GM18511 (cell line): Measurements from ENCODE around the gene PRPF4.
"Not testable (repeated sequence)": the region's sequence is repeated elsewhere in the genome, so short reads cannot be mapped to it uniquely, and the experiment has no call there.

ENCODE experiments used
- ATAC-seq: cut with Tn5 transposase; IDR thresholded peaks from one replicate; pipeline ENCODE4 v1.9.1; 2021; ENCODE audit warnings: mild to moderate bottlenecking, moderate library complexity; ENCODE audit not compliant: unreplicated experiment

Gene PRPF4

DNA sequence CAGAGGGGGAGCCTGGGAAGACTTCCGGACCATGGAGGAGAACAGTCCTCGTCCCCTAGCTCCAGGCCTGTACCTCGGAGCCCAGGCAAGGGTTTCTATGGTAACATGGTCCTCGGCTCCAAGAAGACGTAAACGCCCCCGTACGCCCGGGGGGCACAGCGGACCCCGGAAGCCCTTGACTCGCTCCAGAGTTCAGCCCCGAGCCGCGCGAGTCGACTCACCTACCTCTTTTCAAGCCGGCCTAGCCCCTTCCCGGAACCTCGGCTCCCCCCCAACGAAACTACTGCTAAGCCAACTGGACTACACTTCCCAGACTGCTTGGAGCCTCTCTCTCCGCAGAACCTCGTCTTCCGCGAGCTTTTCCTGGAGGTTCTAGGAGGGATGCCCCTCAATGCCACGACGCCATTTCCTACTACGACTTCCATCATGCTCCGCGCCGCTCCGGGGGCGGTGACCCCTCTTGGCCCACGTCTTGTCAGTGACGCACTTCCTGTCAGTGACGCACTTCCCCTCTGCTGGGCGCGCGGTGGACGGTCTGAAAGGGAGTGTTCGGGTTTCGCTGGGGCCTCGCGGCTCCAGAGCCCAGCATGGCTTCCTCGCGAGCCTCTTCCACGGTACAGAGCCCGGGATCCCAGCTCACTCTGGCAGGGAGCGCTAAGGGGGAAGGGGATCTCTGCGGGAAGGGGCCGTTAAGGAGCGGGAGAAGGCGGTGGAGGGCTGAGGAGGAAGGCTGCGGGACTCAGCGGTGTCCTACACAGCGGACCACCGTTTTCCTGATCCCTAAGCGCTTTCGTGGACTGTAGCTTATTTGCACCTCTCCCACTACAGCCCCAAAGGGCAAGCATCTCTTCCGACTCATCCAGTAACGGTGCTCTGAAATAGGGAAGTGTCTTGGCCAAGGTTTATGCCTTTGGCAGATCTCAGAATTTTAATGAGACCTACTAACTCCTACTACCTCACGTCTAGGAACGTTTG is at the start of gene PRPF4, which contains the start of gene CDC26:
Gene PRPF4, plus strand, starts transcription at position 502 of the 975 bp plus-strand sequence. Its CDS starts 86 bp downstream, at position 588.
Gene CDC26, minus strand, starts transcription at position 416 of the 975 bp plus-strand sequence. CDS start 3,065 bp downstream, outside the sequence.
- peak; percentile 98 for ATAC-seq

DNA sequence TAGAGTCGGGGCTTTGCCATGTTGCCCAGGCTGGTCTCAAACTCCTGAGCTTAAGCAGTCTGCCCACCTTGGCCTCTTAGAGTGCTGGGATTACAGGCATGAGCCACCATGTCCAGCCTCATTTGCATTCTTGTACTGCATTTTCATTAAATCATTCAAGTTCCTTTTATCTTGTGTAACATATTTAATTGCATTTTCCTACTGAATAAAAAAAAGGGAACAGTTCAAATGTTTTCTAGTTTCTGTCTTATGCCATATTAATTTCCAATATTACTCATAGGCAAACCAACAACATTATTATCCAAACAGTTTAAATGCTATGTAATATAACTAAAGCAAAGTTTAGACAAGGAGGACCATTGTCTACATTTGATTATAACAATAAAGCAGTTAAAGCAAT is 48.0 kb upstream of the PRPF4 start:
- ATAC-seq = no peak

DNA sequence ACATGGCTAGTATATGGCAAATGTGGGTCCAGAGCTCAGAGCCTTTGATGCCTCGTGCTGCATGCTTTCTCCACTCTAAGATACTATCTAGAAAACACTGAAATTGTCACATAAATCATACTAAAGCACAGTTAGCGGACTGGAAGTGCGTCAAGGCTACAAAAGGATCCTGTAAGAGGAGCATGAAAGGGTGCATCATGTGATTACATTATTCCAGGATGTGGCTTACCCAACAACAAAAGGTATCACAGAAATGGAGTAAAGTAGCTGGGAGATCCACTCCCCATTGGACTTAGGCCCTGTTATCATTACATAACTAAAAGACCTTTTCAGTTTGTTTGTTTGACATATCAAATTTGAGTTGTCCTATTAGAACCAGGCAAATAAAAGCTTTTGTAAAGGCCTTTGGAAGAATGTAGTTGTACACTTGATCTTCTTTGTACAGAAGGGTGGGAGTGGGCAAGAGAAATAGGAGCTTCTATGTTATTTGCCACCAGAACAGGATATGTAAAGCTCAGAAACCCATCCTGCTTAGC is 47.3 kb upstream of the PRPF4 start:
- no peak for ATAC-seq

DNA sequence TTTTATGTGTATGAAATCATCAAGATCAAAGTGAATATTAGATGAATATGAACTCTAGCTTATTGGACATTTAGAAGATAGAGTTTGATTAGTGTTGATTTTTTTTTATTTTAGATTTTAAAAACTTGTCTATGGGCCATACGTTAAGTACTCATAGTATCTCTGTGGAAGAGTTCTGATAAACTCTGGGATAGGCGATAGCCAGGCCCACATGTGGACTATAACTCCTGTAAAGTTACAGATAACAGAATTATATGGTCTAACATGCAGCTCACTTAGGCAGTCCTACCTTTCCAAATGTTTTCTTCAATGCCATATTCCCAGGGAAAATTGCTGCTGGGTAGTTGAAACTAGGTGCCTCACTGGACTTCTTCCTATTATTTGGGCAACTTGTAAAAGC is 43.8 kb upstream of the PRPF4 start:
- ATAC-seq = no peak

DNA sequence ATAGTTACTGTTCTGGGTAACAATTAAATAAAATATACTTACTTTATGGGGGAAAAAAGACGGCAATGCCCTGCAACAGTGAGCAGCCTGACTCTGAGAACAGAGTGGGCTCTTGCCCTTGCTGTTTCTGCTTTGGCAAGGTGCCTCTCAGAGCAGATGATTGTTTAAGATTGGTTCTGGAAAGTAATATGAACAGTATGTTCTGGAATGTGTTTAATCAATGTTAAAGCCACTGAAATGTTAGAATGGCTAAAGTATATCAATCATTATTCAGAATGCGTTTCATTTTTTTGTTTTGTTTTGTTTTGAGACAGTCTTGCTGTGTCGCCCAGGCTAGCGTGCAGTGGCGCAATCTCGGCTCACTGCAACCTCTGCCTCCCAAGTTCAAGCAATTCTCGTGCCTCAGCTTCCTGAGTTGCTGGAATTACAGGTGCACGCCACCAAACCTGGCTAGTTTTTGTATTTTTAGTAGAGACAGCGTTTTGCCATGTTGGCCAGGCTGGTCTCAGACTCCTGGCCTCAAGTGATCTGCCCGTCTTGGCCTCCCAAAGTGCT is 39.7 kb upstream of the PRPF4 start:
- not testable (repeated sequence) for ATAC-seq

DNA sequence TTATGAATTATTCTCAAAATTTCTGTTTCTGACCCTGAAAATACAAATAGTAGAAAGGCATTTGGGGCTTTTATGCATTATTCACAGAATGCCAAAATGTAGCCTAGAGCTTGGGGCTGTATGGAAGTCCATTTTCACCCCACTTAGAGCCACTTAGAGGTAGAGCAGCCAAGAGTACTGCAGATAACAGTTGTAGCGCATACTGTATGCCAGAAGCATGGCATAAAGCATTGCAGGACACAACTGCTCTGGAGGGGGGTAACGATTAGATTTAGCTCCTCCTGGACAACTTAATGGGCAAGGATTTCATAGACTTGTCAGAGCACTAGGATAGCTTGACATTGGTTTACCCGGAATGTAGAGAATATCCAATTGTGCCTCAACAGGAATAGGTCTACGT is 38.4 kb upstream of the PRPF4 start:
- no peak for ATAC-seq

DNA sequence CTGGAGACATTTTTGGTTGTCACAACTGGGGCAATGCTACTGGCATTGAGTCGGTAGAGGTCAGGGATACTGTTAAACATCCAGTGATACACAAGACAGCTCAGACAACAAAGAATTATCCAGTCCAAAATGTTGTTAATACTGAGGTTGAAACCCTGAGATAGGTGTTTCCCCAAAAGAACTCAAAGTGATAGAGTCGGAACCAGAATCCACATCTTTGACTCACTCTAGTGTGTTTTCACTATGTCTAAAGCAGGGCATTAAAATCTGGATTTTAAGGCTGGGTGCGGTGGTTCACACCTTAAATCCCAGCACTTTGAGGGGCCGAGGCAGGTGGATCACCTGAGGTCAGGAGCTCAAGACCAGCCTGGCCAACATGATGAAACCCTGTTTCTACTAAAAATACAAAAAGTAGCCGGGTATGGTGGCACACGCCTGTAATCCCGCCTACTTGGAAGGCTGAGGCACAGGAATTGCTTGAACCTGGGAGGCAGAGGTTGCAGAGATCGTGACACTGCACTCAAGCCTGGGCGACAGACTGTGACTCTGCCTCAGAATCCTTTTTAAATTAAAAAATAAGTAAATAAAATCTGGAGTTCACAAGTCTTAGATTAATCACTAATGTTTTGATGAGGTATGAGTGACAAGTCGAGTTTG is 37.1 kb upstream of the PRPF4 start:
- ATAC-seq = no peak

DNA sequence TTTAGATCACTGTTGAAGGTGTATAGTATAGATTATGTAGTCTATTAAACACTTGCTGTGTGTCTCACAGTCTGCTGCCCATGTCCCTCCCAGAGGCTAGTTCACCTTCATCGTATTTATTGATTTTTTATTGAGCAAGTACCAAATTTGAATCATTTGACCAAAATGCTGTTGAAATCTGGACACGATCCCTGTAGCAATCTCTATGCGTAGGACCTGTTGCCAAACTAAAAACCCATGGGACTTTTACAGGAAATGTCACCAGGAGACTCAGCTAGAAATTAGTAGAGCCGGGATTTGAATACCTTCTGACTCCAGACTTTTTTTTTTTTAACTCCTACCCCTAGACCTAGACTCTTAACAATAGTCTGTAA is 36.6 kb upstream of the PRPF4 start:
- no peak for ATAC-seq

DNA sequence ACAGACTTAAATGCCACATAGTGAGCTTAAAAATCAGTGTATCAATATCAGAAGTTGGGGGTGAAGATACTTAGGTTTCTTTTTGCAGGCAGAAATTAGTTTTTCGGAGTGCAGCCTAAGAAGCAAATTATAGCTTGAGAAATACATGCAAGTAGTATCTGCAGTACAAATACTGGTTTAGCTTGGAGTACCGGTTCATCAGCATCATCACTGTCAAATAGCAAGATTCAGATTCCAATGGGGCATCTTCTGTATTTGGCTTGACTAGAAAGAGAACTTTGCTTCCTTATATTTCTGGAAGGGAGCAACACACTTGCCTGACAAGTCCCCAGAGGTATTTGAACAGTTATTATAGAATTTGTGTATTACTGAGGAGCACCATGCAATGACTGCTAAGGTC is 34.3 kb upstream of the PRPF4 start:
- no peak for ATAC-seq

DNA sequence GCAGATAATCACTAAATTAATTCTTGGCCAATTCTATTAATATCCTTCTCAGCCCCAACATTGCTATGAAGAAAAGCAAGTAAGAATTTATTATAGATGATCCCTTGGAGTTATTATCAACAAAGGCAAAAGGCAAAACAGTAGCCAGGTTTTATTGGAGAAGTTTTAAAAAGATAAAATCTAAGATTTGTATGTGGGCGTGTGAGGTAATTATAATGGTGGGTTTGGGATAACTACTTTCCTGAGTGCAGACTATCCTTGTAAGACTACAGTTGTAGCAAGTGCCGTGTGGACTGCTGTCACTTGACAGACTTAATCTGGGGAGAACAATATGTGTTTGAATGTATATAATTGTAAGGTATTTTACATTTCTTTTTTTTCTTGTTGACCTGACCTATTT is 30.9 kb upstream of the PRPF4 start:
- no peak for ATAC-seq

DNA sequence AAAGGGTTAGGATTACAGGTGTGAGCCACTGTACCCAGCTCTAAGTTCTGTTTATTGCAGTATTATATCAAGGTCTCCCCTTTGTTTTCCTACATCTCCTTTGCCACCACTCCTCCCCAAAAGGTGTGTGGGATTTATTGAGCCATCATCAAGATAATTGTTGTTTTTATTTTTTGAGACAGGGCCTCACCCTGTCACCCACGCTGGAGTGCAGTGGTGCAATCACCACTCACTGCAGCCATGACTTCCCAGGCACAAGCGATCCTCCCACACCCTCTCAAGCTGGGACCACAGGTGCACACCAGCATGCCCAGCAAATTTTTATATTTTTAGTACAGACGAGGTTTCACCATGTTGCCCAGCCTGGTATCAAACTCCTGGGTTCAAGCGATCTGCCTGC is 29.6 kb upstream of the PRPF4 start:
- ATAC-seq = no peak

DNA sequence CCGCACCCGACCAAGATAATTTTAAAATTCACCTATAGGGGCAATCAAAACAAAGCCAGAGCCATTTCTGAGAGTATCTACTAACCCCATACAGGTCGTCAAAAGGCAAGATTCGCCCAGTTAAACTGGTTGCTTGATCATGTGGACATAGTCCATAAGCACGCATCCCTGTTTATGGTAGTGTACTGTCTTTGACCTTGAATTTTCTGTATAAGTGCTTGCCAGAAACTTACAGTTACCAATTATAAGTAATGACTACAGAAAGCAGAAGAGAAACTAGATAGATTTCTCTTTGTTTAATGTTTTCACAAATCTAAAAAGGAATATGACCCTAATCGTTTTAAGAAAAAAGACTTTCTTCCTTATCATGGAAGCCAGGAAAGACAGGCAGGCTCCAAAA is 28.5 kb upstream of the PRPF4 start:
- ATAC-seq = no peak

DNA sequence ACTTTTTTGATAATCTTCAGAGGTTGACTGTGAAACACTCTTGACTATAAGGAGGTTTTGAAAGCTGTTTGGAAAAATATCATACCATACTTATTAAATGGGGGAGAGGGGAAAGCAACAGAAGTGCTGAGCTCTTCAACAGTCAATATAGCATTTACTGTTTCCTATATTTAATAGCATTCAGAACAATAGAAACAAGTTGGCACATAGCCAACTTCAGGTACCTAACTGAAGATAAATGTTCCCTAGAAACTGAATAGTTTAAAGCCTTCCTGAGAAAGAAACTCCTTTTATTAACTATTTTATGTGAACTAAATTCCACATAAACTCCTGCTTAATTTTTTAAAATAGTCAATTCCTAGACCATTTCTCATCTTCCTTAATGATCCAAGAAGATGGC is 27.8 kb upstream of the PRPF4 start:
- ATAC-seq = no peak

DNA sequence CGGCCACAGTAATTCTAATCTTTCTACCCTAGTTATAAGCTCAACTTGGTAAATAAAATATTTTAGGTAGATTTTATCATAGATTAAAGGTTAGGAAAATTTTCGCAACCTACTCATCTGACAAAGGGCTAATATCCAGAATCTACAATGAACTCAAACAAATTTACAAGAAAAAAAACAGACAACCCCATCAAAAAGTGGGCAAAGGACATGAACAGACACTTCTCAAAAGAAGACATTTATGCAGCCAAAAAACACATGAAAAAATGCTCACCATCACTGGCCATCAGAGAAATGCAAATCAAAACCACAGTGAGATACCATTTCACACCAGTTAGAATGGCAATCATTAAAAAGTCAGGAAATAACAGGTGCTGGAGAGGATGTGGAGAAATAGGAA is 25.8 kb upstream of the PRPF4 start:
- ATAC-seq = not testable (repeated sequence)

DNA sequence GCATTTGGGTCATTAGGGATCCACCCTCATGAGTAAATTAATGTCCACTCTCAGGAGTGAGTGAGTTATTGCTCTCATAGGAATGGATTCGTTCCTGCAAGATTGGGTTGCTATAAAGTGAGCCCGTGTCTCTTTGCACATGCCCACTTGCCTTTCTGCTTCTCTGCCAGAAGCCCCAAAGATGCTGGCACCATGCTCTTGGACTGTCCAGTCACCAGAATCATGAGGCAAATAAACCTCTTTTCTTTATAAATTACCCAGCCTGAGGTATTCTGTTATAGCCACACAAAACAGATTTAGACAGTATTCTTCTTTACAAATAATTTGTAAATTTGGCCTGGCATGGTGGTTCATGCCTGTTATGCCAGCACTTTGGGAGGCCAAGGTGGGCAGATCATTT is 24.7 kb upstream of the PRPF4 start:
- ATAC-seq = no peak

DNA sequence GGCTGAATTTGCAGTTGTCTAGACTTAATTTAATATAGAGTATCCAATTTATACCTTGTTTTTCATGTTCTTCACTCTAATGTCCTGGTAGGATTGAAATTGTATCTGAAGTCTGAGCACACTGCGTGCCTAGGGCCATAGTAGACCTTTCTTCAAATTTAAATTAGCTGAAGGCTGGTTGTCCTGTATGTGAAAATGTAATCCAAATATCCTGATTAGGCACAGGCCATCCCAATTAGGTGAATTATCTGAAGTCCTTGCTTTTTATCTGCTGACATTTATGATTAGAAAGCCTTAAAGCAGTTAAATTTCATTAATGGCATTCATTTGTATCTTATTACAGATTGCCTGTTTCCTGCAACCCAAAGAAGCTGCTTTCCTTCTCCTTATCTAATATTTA is 20.5 kb upstream of the PRPF4 start:
- ATAC-seq = no peak

DNA sequence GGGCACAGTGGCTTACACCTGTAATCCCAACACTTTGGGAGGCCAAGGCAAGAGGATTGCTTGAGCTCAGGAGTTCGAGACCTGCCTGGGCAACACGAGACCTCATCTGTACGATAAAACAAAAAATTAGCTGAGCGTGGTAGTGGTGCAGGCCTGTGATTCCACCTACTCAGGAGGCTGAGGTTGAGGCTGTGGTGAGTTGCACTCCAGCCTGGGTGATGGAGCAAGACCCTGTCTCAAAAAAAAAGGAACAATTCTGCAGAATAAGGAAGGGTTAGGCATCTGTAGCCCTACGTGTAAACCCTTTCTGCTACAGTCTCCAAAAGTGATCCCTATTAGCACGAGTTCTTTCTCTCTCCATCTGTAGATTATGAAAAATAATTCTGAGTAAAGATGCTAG is 20.0 kb upstream of the PRPF4 start:
- no peak for ATAC-seq

DNA sequence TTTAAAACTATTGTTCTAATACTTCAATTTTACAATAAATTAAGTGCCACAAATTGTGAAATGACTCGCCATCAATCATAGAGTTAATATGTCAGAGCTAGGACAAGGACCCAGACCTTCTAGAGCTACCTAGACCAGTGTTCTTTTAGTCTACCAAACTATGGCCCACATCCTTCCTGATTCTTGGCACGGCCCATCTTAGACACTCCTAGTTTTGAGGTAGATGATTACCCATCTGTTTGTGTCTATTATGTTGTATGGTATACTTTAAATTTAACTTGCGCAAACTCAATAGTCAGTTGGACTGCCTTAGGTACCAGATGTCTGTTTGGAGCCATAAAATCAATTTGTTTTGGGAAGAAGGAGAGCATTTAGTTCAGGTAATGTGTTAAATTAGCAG is 17.6 kb upstream of the PRPF4 start:
- no peak for ATAC-seq

DNA sequence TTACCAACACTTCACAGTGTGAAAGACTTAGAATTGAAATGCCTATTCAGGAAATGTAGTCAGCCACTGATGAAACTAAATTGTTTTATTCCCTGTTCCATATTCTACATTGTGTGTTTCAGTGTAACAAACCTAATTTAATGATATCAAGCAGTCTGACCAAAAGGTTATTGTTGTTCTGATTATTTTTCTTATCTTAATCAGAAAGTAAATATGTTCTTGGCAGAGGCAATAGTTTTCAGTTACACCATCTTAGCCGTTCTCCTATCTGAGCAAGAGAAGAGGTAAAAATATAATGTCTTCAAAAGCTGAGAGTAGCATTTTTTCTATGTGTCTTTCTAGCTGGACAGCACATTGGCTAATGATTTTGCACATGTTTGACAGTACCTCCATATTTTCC is 17.2 kb upstream of the PRPF4 start:
- no peak for ATAC-seq

DNA sequence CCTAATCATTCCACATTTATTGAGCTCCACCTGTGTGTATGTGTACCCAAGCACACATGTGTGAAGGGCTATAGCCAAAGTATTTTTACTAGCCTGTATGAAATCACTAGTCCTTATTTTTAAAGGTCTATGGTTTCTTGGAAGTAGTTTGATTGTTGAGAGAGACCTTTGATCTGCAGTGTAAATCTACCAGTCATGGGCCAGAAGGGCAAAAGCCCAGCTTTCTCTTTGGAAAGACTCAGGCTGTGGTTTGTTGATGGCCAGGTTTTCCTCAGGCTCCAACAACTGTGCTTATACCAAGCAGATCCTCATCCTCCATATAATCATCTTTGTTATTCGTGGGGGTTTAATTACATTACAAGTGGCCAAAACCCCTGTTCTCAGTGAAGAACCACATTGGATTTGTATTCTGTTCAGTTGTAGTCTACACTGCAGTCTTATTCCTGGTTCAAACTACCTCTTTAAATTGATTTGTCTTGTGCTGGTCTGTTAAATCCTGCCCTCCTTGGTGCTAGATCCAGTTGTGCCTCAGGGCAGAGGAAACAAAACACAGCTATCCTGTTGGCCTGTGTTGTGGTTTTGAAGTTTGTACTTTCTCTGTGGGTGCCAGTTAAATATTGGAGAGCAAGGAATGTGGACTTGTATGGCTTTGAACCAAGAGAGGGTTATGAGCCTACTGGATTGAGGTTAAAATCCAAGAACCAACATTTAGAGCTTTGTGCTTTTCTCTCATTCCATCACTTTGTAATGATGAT is 13.4 kb upstream of the PRPF4 start:
- ATAC-seq = no peak

DNA sequence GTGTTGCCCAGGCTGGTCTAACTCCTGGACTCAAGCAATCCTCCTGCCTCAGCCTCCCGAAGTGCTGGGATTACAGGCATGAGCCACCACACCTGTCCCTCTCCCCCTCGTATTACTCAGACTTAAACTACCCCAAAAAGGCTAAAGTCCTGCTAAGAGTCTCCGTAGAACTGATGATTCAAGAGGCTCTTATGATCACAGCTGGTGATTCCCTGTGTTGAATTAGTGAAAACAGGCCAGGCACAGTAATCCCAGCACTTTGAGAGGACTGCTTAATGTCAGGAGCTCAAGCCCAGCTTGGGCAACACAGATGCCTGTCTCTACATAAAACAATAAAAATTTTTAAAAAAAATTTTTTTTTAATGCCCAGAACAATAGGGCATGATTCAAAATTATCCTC is 9.3 kb upstream of the PRPF4 start:
- no peak for ATAC-seq
